HL-60 (cell line): ENCODE results near the gene IRF8.

Experiments used
- GABPA ChIP-seq: IDR thresholded peaks from 2 replicates; pipeline ENCODE4 v1.6.1; 2012; ENCODE audit warnings: low read depth
- POLR2AphosphoS5 ChIP-seq: IDR thresholded peaks from 2 replicates; pipeline ENCODE4 v1.6.1; 2012; ENCODE audit warnings: low read depth
- TF ChIP-seq, protein P1 (sequence below): IDR thresholded peaks from one replicate; pipeline ENCODE4 v1.5.1; 2011; ENCODE audit warnings: low read length, control low read depth, inconsistent platforms; ENCODE audit not compliant: insufficient read depth
- TF ChIP-seq, protein P2 (sequence below): IDR thresholded peaks from 2 replicates; pipeline ENCODE4 v1.6.1; 2012; ENCODE audit warnings: low read depth; ENCODE audit not compliant: insufficient replicate concordance

DNA sequence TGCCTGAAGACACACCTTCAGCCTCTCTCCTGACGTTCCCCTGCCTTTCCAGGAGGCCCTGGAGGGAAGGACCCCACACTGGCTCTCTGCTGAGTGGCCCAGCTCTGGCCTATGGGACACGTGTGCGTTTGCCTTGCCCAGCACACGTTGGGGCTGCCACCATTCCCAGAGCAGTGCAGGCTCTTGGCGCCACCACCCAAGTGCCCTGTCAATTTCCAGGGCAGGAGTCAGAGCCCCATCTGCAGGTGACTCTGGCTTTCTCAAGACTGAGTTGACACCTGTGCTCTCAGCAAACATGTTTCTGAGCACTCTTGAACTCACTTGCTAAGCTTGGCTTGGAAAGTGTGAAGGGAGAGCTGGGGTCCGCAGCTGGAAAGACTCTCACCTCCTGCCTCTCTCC, 4.7 kb upstream of the IRF8 start:
- TF ChIP-seq, protein P1, sequence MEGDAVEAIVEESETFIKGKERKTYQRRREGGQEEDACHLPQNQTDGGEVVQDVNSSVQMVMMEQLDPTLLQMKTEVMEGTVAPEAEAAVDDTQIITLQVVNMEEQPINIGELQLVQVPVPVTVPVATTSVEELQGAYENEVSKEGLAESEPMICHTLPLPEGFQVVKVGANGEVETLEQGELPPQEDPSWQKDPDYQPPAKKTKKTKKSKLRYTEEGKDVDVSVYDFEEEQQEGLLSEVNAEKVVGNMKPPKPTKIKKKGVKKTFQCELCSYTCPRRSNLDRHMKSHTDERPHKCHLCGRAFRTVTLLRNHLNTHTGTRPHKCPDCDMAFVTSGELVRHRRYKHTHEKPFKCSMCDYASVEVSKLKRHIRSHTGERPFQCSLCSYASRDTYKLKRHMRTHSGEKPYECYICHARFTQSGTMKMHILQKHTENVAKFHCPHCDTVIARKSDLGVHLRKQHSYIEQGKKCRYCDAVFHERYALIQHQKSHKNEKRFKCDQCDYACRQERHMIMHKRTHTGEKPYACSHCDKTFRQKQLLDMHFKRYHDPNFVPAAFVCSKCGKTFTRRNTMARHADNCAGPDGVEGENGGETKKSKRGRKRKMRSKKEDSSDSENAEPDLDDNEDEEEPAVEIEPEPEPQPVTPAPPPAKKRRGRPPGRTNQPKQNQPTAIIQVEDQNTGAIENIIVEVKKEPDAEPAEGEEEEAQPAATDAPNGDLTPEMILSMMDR, result no peak
- TF ChIP-seq, protein P2, sequence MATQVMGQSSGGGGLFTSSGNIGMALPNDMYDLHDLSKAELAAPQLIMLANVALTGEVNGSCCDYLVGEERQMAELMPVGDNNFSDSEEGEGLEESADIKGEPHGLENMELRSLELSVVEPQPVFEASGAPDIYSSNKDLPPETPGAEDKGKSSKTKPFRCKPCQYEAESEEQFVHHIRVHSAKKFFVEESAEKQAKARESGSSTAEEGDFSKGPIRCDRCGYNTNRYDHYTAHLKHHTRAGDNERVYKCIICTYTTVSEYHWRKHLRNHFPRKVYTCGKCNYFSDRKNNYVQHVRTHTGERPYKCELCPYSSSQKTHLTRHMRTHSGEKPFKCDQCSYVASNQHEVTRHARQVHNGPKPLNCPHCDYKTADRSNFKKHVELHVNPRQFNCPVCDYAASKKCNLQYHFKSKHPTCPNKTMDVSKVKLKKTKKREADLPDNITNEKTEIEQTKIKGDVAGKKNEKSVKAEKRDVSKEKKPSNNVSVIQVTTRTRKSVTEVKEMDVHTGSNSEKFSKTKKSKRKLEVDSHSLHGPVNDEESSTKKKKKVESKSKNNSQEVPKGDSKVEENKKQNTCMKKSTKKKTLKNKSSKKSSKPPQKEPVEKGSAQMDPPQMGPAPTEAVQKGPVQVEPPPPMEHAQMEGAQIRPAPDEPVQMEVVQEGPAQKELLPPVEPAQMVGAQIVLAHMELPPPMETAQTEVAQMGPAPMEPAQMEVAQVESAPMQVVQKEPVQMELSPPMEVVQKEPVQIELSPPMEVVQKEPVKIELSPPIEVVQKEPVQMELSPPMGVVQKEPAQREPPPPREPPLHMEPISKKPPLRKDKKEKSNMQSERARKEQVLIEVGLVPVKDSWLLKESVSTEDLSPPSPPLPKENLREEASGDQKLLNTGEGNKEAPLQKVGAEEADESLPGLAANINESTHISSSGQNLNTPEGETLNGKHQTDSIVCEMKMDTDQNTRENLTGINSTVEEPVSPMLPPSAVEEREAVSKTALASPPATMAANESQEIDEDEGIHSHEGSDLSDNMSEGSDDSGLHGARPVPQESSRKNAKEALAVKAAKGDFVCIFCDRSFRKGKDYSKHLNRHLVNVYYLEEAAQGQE, result no peak
- TF ChIP-seq GABPA (no peak), POLR2AphosphoS5 (no peak)
